IMR-90 (cell line): ENCODE results near the gene INIP. TPM values are rescaled to one million over a fixed set of nuclear protein-coding genes. Genes with fewer than 3 reads are reported as not detected.

Experiments
- ATAC-seq: fragments of 200-7000 bp; cut with Tn5 transposase; 2 replicates; pipeline ENCODE4 v1.9.1; 2020; ENCODE audit warnings: low read depth, mild to moderate bottlenecking, moderate library complexity
- BruUV-seq: library from RNA; stranded (reverse); fragments of 400-500 nt; replicated peaks from 2 replicates; lab custom pipeline; 2021; lab: Mats Ljungman, UMichigan
- CTCF ChIA-PET: fragments of 300-600 bp; formaldehyde crosslinking; extraction: SDS; loops from one replicate; lab custom pipeline; 2021; ENCODE audit warnings: antibody characterized with exemption; lab: Yijun Ruan, JAX
- POLR2A ChIA-PET: fragments of 300-600 bp; sonication (Branson Sonifier 250); formaldehyde crosslinking; loops from one replicate; lab custom pipeline; 2022; ENCODE audit warnings: antibody characterized with exemption; ENCODE audit not compliant: unreplicated experiment; lab: Charles Lee
- DNase-seq: peaks from one replicate; pipeline ENCODE4 v3.0.0; 2013
- H2AFZ ChIP-seq: replicated peaks from 2 replicates; pipeline ENCODE3; 2013; ENCODE audit warnings: low read length, mild to moderate bottlenecking; ENCODE audit not compliant: poor library complexity
- H2AK5ac ChIP-seq: 2 replicates; pipeline ENCODE4 v1.6.1; 2013; ENCODE audit warnings: low read depth, low read length, inconsistent platforms
- H2AK9ac ChIP-seq: replicated peaks from 2 replicates; pipeline ENCODE3; 2013; ENCODE audit warnings: mild to moderate bottlenecking, low read depth, low read length, moderate library complexity; ENCODE audit not compliant: poor library complexity
- H2BK120ac ChIP-seq: 2 replicates; pipeline ENCODE4 v1.6.1; 2013; ENCODE audit warnings: low read depth, low read length, inconsistent platforms
- H2BK15ac ChIP-seq: 3 replicates; pipeline ENCODE4 v1.6.1; 2013; ENCODE audit warnings: low read depth, low read length, inconsistent platforms
- H2BK20ac ChIP-seq: 2 replicates; pipeline ENCODE4 v1.6.1; 2013; ENCODE audit warnings: low read depth, mild to moderate bottlenecking, inconsistent platforms, low read length, moderate library complexity
- H2BK5ac ChIP-seq: 2 replicates; pipeline ENCODE4 v1.6.1; 2013; ENCODE audit warnings: mild to moderate bottlenecking, low read depth, low read length, inconsistent platforms; ENCODE audit not compliant: poor library complexity, severe bottlenecking
- H3K14ac ChIP-seq: replicated peaks from 2 replicates; pipeline ENCODE4 v1.6.1; 2013; ENCODE audit warnings: low read depth, low read length, inconsistent platforms
- H3K18ac ChIP-seq: 2 replicates; pipeline ENCODE4 v1.6.1; 2013; ENCODE audit warnings: low read depth, low read length, control low read depth
- H3K23ac ChIP-seq: 2 replicates; pipeline ENCODE4 v1.6.1; 2013; ENCODE audit warnings: low read depth, low read length, inconsistent platforms
- H3K27ac ChIP-seq: 2 replicates; pipeline ENCODE4 v1.5.1; 2013; ENCODE audit warnings: mild to moderate bottlenecking, control low read depth, low read length; ENCODE audit not compliant: insufficient read depth
- H3K27me3 ChIP-seq: 2 replicates; pipeline ENCODE4 v1.6.1; 2013; ENCODE audit warnings: low read length; ENCODE audit not compliant: control insufficient read depth, insufficient read depth
- H3K36me3 ChIP-seq: 2 replicates; pipeline ENCODE4 v1.6.1; 2013; ENCODE audit warnings: low read length, mixed read lengths; ENCODE audit not compliant: control insufficient read depth, insufficient read depth
- H3K4ac ChIP-seq: 2 replicates; pipeline ENCODE4 v1.6.1; 2013; ENCODE audit warnings: low read depth, low read length, inconsistent platforms
- H3K4me1 ChIP-seq: 2 replicates; pipeline ENCODE4 v1.6.1; 2013; ENCODE audit warnings: low read length, mixed read lengths; ENCODE audit not compliant: control insufficient read depth, insufficient read depth
- H3K4me2 ChIP-seq: 2 replicates; pipeline ENCODE4 v1.6.1; 2013; ENCODE audit warnings: low read depth, mild to moderate bottlenecking, control low read depth, low read length, moderate library complexity
- H3K4me3 ChIP-seq: 2 replicates; pipeline ENCODE4 v1.5.1; 2013; ENCODE audit warnings: low read depth, mild to moderate bottlenecking, control low read depth, low read length, moderate library complexity; ENCODE audit not compliant: insufficient read depth
- H3K56ac ChIP-seq: 2 replicates; pipeline ENCODE4 v1.6.1; 2013; ENCODE audit warnings: low read length, inconsistent platforms; ENCODE audit not compliant: insufficient read depth; ENCODE audit errors: extremely low read depth
- H3K79me1 ChIP-seq, 2 experiments: 2 replicates each; pipeline ENCODE4 v1.6.1; 2013; ENCODE audit warnings: low read length in 2 of 2, inconsistent platforms in 1 of 2, low read depth in 1 of 2
- H3K9ac ChIP-seq: 2 replicates; pipeline ENCODE4 v1.6.1; 2013; ENCODE audit warnings: low read depth, low read length, control low read depth
- H3K9me1 ChIP-seq: 2 replicates; pipeline ENCODE4 v1.6.1; 2013; ENCODE audit warnings: low read length, inconsistent platforms; ENCODE audit not compliant: insufficient read depth
- H3K9me3 ChIP-seq: 2 replicates; pipeline ENCODE4 v1.6.1; 2013; ENCODE audit warnings: low read length; ENCODE audit not compliant: control insufficient read depth, insufficient read depth
- H4K20me1 ChIP-seq: 2 replicates; pipeline ENCODE4 v1.6.1; 2013; ENCODE audit warnings: low read length, inconsistent platforms; ENCODE audit not compliant: insufficient read depth
- H4K5ac ChIP-seq: 2 replicates; pipeline ENCODE4 v1.6.1; 2013; ENCODE audit warnings: mild to moderate bottlenecking, low read depth, low read length, control low read depth
- H4K8ac ChIP-seq, 2 experiments: 2 replicates each; pipeline ENCODE4 v1.6.1; 2013; ENCODE audit warnings: low read depth in 2 of 2, low read length in 2 of 2, control low read depth in 1 of 2, inconsistent platforms in 1 of 2
- H4K91ac ChIP-seq: 2 replicates; pipeline ENCODE4 v1.6.1; 2013; ENCODE audit warnings: low read depth, low read length, inconsistent platforms; ENCODE audit not compliant: insufficient read depth
- CHD1 ChIP-seq: IDR thresholded peaks from 2 replicates; pipeline ENCODE4 v1.6.1; 2012; ENCODE audit warnings: low read depth, low read length, improper control_type of control experiment
- MAFK ChIP-seq: IDR thresholded peaks from 2 replicates; pipeline ENCODE4 v1.6.1; 2012; ENCODE audit warnings: low read depth, low read length, improper control_type of control experiment
- RCOR1 ChIP-seq: IDR thresholded peaks from 2 replicates; pipeline ENCODE4 v1.6.1; 2012; ENCODE audit warnings: mild to moderate bottlenecking, low read length, improper control_type of control experiment; ENCODE audit not compliant: insufficient replicate concordance
- WGBS, 2 experiments: methylation state at CpG; one replicate each; pipeline versions ENCODE4 v1.1.5 to v1.1.7; 2013; ENCODE audit warnings: missing lambda C conversion rate in 2 of 2; ENCODE audit not compliant: insufficient read length in 1 of 2; ENCODE audit errors: extremely low coverage in 2 of 2; 5-methylcytosine and 5-hydroxymethylcytosine counted together
- dilution Hi-C: fragments of 300-500 bp; cut with HindIII; formaldehyde crosslinking; loops from one replicate; pipeline ENCODE4 v1.14.3; 2018; ENCODE audit warnings: low sequenced_read_pairs; ENCODE audit not compliant: unreplicated experiment
- in situ Hi-C: fragments of 300-500 bp; cut with MboI; formaldehyde crosslinking; loops from 3 replicates; pipeline ENCODE4 v1.14.3; 2019; ENCODE audit warnings: low sequenced_read_pairs, inconsistent platforms, mixed read lengths
- intact Hi-C: fragments of 100-400 bp; cut with micrococcal nuclease; formaldehyde crosslinking; loops from 2 replicates; pipeline ENCODE4 v1.10.0; 2022
- polyA plus RNA-seq, 3 experiments: library from polyadenylated mRNA; depleted of rRNA; stranded (reverse); fragments of >200 nt; gene quantifications; 2 replicates each; pipeline ENCODE4 v1.2.3, GENCODE V29; 2012; ENCODE audit warnings: low replicate concordance in 1 of 3
- total RNA-seq: library from RNA; depleted of rRNA; stranded (reverse); fragments of >200 nt; gene quantifications from 2 replicates; pipeline ENCODE4 v1.2.3, GENCODE V29; 2012
- TF ChIP-seq, protein P1 (sequence below): fragments of 150-350 bp; IDR thresholded peaks from 2 replicates; pipeline ENCODE4 v1.6.1; 2017; ENCODE audit warnings: mild to moderate bottlenecking, antibody characterized with exemption, low read length, low read depth

The INIP gene
- total and polyA plus RNA-seq, 2 of the 4 experiments (the other 2 are of a cell fraction) = 11.1 to 15.4 TPM

GRCh38 chr9:112703304-112703703 is 14.6 kb downstream of the INIP start:
- intact Hi-C loops (no loop called here), dilution Hi-C loops (no loop called here), in situ Hi-C loops (loop anchor here (25.0 kb wide), 2 partner anchors 616 to 941 kb away; no protein-coding TSS in a partner anchor)
- H3K4ac ChIP-seq = no peak overlapping the region
- H2AK5ac ChIP-seq = no peak overlapping the region
- no peak overlapping the region for H3K9ac ChIP-seq
- no peak overlapping the region for H2BK15ac ChIP-seq
- peaks cover 20% of the 10 kb centered on the region in 2 experiments for H3K79me1 ChIP-seq
- TF ChIP-seq MAFK = no peak
- TF ChIP-seq, protein P1, sequence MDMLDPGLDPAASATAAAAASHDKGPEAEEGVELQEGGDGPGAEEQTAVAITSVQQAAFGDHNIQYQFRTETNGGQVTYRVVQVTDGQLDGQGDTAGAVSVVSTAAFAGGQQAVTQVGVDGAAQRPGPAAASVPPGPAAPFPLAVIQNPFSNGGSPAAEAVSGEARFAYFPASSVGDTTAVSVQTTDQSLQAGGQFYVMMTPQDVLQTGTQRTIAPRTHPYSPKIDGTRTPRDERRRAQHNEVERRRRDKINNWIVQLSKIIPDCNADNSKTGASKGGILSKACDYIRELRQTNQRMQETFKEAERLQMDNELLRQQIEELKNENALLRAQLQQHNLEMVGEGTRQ = no peak
- TF ChIP-seq RCOR1 = no peak
- TF ChIP-seq CHD1 = no peak
- H3K4me2 ChIP-seq = no peak overlapping the region
- H3K4me3 ChIP-seq = no peak overlapping the region
- no peak overlapping the region for H3K14ac ChIP-seq
- H3K36me3 ChIP-seq = no peaks in the 10 kb centered on the region; the same call in 1 of the 2 replicates
- DNase-seq (no peak), ATAC-seq (no peak)
- CTCF ChIA-PET = interaction anchor here (0.7 kb wide), 1 partner anchor 34 kb away, joined by 5 read pairs; no protein-coding TSS in a partner anchor
- H3K4me1 ChIP-seq = no peaks in the 10 kb centered on the region
- no peak overlapping the region for H3K18ac ChIP-seq
- H2AK9ac ChIP-seq = no peak overlapping the region
- H3K27me3 ChIP-seq = no peaks in the 10 kb centered on the region
- no peak overlapping the region for H2BK120ac ChIP-seq
- no peak overlapping the region for H2AFZ ChIP-seq
- no peaks in the 10 kb centered on the region for H3K9me3 ChIP-seq
- BruUV-seq = no TSS peak
- H3K23ac ChIP-seq = no peak overlapping the region
- no peak overlapping the region for H4K91ac ChIP-seq
- H2BK20ac ChIP-seq = no peak overlapping the region
- WGBS, 2 experiments = no CpG with 5 or more reads among the region's 2 CpGs
- H3K56ac ChIP-seq = no peak overlapping the region
- H4K8ac ChIP-seq = no peak overlapping the region
- H2BK5ac ChIP-seq = no peak overlapping the region
- 0 out of 2 replicates have a peak, but pooled peaks cover 3% of the 10 kb centered on the region for H3K9me1 ChIP-seq
- H4K5ac ChIP-seq = no peak overlapping the region
- H3K27ac ChIP-seq = no peak overlapping the region
- POLR2A ChIA-PET = no interaction called here
- H4K20me1 ChIP-seq = no peaks in the 10 kb centered on the region; the same call in 1 of the 2 replicates
